MM.1S (cell line): Measurements from ENCODE around the gene LLPH.

Experiments
- EZH2 ChIP-seq: fragments of 300-600 bp; sonication (generic); optimal IDR thresholded peaks from 2 replicates; pipeline ENCODE3; 2017; ENCODE audit warnings: low read depth, mild to moderate bottlenecking, antibody characterized with exemption, low read length, mixed read lengths
- TF ChIP-seq, protein P1 (sequence below): fragments of 300-600 bp; sonication (generic); IDR thresholded peaks from 2 replicates; pipeline ENCODE4 v1.5.1; 2016; ENCODE audit warnings: antibody characterized with exemption, low read length, mixed read lengths

DNA sequence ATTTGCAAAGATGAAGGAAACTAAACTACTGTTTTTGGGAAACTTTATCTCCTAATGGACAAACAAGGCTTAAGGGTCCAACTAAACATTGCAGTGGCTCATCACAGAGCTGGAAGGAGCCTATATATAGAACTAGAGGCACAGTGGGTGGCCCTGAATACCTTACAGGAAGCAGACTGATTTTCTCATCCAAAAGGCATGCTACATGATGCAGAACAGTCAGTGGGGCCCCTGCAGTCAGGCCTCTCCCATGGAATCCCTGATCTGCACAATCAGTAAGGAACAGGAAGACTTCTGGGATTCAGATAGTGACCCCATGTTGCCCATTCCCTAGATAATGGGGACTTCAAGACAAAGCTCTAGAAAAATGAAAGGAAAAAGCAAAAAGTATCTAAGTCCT is 1.9 kb upstream of the LLPH start:
- TF ChIP-seq, protein P1, sequence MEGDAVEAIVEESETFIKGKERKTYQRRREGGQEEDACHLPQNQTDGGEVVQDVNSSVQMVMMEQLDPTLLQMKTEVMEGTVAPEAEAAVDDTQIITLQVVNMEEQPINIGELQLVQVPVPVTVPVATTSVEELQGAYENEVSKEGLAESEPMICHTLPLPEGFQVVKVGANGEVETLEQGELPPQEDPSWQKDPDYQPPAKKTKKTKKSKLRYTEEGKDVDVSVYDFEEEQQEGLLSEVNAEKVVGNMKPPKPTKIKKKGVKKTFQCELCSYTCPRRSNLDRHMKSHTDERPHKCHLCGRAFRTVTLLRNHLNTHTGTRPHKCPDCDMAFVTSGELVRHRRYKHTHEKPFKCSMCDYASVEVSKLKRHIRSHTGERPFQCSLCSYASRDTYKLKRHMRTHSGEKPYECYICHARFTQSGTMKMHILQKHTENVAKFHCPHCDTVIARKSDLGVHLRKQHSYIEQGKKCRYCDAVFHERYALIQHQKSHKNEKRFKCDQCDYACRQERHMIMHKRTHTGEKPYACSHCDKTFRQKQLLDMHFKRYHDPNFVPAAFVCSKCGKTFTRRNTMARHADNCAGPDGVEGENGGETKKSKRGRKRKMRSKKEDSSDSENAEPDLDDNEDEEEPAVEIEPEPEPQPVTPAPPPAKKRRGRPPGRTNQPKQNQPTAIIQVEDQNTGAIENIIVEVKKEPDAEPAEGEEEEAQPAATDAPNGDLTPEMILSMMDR = no peak
- TF ChIP-seq EZH2 = no peak
